ENCODE results near the gene PEX16.
"Not testable (repeated sequence)": the region's sequence is repeated elsewhere in the genome, so short reads cannot be mapped to it uniquely, and the experiment has no call there.

Gene PEX16

DNA sequence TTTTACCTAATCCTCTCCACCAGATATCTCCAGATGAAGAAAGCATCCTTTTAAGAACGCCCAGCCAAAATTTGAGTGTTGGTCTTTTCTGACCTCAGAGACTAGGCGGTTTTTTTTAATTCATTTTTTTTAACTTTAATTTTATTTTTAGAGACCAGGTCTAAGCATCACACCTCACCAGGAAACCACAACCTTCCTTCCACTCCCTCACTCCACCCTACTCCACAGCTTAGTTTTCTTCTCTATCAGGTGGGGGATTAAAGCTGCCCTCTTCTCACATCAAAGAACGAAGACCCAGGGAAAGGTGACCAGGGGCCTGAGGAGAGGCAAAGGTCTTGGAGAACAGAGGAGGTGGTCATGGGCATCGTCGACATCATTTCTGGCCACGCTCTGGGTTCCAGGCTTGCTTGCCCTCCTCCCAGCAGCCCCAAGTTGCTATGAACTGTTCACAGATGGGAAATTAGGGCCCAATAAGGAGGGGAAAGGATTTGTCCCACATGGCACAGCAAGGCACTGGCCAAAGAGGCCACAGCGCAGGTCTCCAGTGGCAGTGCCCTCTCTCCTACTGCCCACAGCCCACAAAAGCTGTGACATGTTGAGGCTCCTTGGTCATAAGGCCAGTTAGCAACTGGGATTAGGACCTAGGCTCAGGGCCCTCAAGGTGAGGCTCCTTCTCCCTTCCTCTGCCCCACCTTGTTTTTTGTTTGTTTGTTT, 1.4 kb upstream of the PEX16 start:
- DNase-seq (ENCODE audit: low read depth in 1 of 2, low spot score in 1 of 2) = no peak

DNA sequence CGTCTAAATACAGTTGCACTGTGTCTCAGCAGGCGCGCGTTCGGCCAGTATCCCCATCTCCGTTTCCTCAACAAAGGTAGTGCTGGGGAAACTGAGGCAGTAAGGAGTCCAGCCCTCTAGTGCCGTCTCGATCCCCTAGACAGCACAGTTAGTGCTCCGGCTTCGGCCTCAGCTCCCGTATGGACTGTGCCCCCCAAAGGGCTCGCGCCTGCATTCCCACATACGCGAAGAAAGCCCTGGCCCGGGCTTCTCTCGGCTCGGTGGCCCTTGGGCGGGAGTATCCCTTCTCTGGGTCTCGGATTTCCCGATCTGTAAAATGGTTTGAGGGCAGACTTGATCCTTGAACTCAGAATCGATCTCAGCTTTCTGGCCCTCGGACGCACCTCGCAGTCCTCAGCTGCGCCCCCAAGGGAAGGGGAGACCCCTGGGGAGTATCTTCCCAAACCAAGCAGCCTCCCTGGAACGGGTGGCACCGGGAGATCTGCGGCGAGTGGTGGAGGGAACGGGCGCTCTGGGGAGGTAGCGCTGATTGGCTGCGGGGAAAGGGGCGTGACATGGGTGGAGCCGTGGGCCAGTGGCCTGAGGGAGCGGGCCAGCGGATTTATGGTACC, 759 bp upstream of the PEX16 start:
- DNase-seq (ENCODE audit: low read depth in 1 of 2, low spot score in 1 of 2) = peak in 1 of 2 donors; percentile 40

DNA sequence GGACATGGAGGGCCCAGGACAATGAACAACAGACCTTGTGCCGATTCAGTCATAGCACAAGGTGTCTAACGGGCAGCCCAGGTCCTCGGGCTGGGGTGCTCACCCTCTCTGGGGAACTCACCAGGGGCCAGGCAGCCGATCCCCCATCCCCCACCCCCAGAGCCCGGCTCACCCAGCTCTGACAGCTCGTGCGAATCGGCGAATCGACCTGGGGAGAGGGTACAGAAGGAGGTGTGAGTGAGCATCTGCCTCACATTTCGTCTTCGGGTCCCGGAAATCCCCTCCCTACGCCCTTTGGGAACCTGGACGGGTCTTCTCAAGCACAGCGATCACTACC, 423 bp downstream of the PEX16 start:
- no peak for DNase-seq (ENCODE audit: low read depth in 1 of 2, low spot score in 1 of 2)

DNA sequence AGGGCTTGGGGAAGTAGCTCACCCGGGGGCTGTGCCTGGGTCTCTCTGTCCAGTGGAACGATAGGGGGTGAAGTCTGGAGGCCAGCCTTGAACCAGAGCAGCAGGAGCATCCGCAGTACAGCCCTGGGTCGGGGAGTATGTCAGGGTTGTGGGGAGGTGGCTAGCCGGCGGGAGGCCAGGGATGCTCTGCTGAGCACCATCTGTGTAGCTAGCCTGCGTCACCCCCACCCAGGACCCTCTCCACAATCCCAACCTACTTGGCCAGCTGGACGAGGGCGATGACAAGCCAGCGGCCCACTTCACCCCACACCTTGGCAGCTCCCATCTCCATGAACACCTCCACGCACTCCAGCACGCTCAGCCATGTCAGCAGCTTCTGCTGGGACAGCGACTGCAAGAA, 2.2 kb downstream of the PEX16 start:
- no peak for DNase-seq (ENCODE audit: low read depth in 1 of 2, low spot score in 1 of 2)

DNA sequence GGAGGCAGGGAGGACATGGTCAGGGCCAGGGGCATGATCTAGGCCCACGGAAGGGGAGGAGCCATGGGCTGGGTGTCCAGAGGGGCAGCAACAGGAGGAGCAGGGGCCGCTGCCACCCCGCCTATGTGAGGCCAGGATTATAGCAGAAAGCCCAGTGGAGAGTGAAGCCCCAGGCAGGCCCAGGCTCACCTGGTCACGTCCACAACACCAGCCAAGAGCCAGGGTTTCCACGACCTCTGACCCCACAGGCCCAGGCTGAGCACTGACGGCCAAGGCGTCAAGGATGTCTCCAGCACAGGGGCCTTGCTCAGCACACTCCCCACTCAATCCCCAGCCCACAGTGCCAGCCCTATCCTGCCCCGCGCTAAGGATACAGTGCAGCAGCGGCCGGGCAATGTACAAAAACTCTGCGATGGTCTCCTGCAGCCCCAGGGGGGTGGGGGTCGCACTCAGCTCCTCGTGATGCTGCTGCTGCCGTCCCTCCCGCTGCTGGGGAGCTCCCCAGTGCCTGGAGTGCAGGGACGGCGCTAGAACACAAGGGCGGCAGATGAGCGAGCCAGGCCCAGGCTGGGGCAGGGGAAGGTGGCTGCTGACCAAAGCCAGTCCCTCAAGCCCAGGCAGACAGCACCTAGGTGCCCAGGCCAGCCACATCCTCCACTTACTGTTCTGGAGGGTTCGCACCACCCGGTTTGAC, 3.6 kb downstream of the PEX16 start:
- no peak for DNase-seq (ENCODE audit: low read depth in 1 of 2, low spot score in 1 of 2)

DNA sequence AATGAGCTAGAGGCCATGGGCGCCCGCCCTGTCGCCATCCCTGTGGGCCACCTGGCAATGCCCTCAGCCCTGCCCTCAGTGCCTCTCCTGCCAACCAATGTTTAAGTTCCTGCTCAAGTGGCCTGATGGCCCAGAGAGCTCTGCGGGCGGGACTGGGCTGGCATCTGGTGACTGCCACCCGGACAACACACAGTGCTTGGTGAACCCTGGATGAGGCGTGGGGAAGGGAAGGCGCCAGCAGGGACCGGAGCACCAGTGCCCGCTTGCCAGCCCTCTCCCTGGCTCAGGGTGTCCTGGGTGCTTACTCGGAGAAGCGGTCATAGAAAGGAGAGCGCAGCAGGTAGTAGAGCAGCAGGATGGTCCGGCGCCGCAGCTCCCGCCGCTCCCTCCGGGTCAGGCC, 4.2 kb downstream of the PEX16 start:
- DNase-seq (ENCODE audit: low read depth in 1 of 2, low spot score in 1 of 2) = no peak

DNA sequence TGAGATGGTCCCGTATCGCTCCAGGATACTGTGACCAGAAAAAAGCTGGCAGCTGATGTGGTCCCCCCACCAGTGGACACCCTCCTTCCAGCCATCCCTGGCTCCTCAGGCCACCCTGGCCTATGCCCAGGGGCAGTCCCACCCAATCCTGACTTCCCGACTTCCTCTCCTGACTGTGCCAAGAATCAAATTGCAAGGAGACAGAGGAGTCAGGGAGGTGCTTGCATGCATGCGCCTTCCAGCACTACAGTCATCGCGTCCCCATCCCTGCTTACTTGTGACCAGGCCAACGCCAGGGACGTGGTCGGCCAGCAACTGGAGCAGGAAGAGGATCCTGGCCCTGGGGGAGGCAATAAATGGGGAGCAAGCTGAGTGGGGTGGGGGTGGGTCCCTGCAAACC, 7.1 kb downstream of the PEX16 start:
- no peak for DNase-seq (ENCODE audit: low read depth in 1 of 2, low spot score in 1 of 2)

DNA sequence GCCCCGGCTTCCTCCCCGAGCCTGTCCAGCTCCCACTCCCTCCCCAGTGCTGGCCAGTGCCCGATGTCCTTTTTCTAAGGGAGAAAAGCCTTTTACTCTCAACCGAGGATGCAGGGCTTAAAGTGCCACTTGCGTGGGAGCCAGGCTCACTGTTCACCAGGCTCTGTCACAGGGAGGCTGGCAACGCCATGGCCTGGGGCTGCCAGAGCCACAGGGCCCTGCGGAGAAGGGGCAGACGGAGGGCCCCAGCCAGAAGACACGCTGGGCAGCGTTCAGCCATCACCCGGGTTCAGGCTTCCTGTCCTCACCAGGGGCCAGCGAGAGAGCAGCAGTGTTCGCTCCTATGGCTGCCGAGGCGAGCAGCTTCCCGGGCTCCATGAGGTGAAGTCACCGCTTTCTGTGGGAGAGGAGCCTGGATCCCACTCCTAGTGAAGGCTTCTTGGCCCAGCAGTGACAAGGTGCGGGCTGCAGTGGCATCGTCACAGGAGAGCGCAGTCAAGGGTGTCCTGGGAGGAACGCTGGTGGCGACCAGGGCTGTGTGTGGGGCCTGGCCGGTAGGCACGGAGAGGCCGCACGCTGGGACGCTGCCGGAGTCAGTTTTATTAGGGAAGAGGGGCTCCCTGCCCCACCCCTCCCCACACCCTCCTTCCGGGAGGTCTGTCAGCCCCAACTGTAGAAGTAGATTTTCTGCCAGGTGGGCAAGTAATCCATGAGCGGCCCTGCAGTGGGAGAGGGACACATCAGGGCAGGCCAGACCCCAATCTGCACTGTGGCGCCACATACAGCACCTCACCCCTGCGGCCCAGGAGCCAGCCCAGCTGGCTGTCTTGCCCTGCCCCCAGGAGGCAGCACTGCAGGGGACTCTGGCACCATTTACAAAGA, 7.8 kb downstream of the PEX16 start:
- DNase-seq (ENCODE audit: low read depth in 1 of 2, low spot score in 1 of 2) = no peak

DNA sequence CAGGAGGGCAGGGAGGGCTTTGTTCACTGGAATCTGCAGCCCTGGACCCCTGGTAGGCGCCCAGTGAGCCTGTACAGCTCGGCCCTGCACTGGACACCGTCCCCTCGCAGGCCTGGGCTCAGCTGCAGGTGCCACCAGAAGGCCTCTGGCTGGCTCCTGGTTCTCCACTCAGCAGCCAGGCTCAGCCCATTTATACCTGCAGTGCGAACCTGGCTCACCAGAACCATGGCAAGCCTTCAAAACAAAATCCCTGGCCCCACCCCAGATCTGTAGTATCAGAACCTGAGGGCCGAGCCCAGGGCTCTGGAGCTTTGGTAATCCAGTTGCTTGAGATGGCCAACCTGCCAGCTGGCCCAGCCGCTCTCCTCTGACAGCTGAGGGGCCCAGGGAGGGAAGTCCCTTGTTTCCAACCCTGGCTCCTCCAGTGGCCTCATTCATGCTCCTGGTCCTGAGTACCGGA, 9.7 kb downstream of the PEX16 start:
- no peak for DNase-seq (ENCODE audit: low read depth in 1 of 2, low spot score in 1 of 2)

DNA sequence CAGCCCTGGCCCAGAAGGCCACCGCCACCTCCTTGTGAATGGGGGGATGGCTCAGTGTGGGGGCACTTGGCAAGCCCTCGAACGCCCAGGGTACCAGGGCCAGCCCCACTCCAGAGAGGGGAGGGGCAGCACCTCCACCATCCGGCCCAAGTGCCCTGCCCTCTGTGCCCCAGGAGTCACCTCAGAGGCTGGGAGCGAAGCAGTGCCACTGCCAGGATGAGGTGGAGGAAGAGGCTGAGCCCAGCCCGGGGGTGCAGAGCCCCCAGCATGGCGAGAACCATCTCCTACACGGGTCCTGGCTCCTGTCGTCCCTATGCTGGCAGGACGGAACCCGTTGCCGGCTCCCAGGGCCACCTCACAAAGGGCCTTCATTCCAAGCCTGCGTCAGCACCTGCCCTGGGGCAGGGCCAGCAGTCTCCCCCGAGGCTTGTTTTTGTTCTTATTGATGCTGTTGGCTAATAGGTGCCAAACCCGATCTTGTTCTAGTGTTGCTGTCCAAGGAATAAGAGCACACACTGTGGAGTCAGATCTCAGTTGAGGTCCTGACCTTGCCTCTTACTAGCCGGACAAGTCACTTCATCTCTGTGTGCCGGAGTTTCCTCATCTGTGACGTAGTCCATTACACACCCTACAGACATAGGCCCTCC, 10.6 kb downstream of the PEX16 start, which contains the start of gene FREY1:
FREY1 (minus strand) TSS at position 307 of the 647 bp plus-strand sequence; CDS start at position 281, 26 bp downstream.
- DNase-seq (ENCODE audit: low read depth in 1 of 2, low spot score in 1 of 2) = no peak

DNA sequence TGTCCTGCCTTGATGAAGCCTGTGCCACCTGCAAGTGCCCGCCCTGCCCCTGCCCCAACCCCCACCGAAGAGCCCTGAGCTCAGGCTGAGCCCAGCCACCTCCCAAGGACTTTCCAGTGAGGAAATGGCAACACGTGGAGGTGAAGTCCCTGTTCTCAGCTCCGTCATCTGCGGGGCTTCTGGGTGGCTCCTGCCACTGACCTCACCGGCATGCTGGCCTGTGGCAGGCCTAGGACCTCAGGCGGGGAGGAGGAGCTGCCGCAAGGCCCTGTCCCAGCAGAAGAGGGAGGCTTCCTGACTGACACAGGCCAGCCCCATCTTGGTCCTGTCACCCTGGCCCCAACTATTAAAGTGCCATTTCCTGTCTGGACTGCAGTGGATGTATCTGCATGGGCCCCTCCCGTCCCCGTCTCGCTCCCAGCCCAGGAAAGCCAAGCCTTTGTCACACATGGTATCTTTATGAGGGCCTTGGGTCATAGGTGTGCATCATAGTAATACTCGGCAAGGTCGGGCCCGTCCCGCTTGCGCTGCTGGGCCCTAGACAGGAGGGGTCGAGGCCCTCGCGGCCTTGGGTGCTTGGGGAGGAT, 11.5 kb downstream of the PEX16 start:
- no peak for DNase-seq (ENCODE audit: low read depth in 1 of 2, low spot score in 1 of 2)

DNA sequence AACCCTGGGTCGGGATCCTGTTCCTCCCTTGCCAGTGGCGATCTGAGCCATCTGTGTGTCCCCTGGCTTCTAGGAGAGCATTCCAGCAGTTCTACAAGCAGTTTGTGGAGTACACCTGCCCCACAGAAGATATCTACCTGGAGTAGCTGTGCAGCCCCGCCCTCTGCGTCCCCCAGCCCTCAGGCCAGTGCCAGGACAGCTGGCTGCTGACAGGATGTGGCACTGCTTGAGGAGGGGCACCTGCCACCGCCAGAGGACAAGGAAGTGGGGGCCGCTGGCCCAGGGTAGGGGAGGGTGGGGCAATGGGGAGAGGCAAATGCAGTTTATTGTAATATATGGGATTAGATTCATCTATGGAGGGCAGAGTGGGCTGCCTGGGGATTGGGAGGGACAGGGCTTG, 12.1 kb downstream of the PEX16 start:
- not testable (repeated sequence) for DNase-seq (ENCODE audit: low read depth in 1 of 2, low spot score in 1 of 2)

DNA sequence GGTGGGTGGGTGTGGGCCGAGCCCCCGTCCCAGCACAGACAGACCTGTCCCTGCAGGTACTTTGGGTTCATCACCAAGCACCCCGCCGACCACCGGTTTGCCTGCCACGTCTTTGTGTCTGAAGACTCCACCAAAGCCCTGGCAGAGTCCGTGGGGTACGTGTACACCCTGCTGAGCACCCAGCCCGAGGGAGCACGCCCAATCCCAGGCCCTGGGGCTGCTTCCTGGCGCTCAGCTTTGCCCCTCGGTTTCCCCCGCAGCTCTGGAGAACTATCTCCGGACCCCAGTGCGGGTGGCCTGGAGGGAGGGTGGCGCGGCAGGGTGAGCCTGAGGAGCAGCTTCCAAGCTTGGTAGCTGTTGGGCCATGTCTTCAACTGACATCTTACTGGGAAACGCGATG, 12.6 kb downstream of the PEX16 start:
- DNase-seq (ENCODE audit: low read depth in 1 of 2, low spot score in 1 of 2) = no peak

DNA sequence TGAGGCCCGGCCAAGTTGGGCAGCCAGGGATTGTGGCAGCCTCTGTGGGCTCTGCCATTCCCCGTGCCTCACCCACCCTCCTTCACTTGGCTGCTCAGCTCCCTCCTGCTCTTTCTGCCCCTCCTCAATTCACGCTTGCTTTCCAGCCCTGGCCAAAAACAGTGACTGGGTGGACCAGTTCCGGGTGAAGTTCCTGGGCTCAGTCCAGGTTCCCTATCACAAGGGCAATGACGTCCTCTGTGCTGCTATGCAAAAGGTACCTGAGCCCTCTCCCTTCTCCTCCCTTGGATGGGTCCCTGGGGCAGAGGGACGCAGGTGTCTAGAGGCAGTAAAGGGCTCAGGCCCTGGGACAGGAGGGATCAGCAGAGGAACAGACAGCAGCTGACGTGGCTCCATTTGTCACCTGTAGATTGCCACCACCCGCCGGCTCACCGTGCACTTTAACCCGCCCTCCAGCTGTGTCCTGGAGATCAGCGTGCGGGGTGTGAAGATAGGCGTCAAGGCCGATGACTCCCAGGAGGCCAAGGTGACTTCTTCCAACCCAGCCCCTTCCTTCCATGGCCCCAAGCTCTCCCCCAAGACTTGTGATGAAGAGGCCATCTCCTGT, 13.3 kb downstream of the PEX16 start:
- no peak for DNase-seq (ENCODE audit: low read depth in 1 of 2, low spot score in 1 of 2)

DNA sequence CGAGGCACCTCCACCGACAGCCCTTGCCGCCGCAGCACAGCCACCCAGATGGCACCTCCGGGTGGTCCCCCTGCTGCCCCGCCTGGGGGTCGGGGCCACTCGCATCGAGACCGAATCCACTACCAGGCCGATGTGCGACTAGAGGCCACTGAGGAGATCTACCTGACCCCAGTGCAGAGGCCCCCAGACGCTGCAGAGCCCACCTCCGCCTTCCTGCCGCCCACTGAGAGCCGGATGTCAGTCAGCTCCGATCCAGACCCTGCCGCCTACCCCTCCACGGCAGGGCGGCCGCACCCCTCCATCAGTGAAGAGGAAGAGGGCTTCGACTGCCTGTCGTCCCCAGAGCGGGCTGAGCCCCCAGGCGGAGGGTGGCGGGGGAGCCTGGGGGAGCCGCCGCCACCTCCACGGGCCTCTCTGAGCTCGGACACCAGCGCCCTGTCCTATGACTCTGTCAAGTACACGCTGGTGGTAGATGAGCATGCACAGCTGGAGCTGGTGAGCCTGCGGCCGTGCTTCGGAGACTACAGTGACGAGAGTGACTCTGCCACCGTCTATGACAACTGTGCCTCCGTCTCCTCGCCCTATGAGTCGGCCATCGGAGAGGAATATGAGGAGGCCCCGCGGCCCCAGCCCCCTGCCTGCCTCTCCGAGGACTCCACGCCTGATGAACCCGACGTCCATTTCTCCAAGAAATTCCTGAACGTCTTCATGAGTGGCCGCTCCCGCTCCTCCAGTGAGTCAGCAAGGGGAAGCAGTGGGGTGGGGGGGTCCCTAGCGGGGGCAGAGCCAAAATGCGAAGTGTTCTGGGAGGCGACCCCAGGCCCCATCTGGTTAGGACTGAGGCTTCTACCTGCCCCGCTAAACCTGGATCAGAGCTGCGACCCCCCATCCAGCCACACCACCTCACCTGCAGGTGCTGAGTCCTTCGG, 15.0 kb downstream of the PEX16 start:
- no peak for DNase-seq (ENCODE audit: low read depth in 1 of 2, low spot score in 1 of 2)

DNA sequence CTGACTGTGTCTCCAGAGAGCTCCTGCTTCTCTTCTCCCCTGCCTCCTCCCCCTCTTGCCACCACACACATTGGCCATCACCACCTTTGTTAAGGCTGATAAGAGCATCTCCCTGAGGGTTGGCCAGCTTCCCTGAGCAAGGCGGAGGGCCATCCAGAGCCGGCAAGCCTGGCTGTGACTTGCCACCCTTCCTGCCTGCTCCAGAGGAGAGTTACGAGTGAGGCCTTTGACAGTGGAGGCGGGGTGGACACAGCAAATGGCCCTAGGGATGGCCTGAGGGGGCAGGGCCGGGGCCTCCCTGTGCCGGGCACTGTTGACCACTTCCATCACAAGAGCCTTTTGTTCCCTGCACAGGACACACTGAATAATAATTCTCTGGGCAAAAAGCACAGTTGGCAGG, 16.1 kb downstream of the PEX16 start:
- DNase-seq (ENCODE audit: low read depth in 1 of 2, low spot score in 1 of 2) = no peak

DNA sequence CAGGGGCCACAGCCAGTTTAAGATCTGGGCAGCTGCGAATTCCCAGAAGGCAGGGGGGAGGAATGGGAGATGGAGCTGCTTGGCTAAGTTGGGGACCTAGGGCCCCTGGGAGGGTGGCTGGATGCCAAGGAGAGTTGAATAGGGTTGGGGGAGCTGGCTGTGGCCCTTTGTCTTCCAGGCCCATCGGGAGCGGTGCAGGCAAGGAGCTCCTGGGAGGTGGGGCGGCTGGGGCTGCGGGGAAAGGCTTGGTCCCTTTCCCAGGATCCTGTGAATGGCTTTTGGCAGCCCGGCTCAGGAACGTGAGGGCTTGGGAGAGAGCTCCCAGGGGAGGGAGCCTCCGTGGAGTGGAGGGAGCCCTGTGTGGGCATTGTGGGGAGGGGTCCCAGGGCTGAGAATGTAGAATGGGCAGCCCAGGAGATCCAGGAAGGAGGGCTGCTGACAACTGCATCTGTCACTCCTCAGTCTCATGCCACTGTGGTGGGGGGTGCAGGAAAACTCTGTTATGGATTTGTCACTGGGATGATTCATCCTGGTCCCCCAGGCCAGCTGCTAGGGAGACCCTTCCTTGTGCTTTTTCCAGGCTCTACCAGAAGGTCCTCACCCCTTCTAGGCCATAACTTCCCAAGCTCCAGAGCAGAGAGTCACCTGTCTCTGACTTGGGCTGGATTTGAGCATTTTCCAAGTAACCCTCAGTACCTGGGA, 16.6 kb downstream of the PEX16 start:
- no peak for DNase-seq (ENCODE audit: low read depth in 1 of 2, low spot score in 1 of 2)

DNA sequence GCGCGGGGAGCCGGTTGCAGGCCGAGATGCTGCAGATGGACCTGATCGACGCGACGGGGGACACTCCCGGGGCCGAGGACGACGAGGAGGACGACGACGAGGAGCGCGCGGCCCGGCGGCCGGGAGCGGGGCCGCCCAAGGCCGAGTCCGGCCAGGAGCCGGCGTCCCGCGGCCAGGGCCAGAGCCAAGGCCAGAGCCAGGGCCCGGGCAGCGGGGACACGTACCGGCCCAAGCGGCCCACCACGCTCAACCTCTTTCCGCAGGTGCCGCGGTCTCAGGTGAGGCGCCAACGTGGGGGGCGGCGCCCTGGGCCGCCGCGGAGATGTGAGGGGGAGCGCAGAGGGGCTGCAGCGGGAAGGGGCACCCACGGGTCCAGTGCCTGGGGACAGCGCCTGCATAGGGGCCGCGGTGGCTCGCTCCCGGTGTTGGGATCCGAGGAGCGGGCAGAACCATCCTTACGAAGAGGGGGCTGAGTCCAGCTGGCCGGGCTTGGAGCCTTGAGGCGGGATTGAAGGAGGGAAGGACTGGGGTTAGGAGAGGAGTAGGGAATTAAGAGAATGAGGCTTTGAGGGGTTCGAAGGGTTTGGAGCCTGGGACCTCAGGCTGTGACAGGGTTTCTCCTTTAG, 17.4 kb downstream of the PEX16 start:
- not testable (repeated sequence) for DNase-seq (ENCODE audit: low read depth in 1 of 2, low spot score in 1 of 2)

Measured in activated CD4-positive, alpha-beta T cell treated with anti-CD3 and anti-CD28 coated beads, Interleukin-2, amount 50 U/mL, for 24 hours (primary cell).